IgD-negative memory B cell (primary cell): Measurements from ENCODE around the gene C19orf44. TPM values are rescaled to one million over a fixed set of nuclear protein-coding genes. Genes with fewer than 3 reads are reported as not detected.
"Not testable (repeated sequence)": the region's sequence is repeated elsewhere in the genome, so short reads cannot be mapped to it uniquely, and the experiment has no call there.

Experiments
- H3K27ac Mint-ChIP-seq, 3 donors: one replicate each; pipeline ENCODE4 v1.8.0; 2020 to 2022; ENCODE audit warnings: mild to moderate bottlenecking in 3 of 3, mixed read lengths in 3 of 3, moderate library complexity in 1 of 3
- H3K27me3 Mint-ChIP-seq: one replicate; pipeline ENCODE4 v1.8.0; 2021; ENCODE audit warnings: mixed read lengths
- H3K36me3 Mint-ChIP-seq: one replicate; pipeline ENCODE4 v1.8.0; 2020; ENCODE audit warnings: mild to moderate bottlenecking, mixed read lengths
- H3K4me1 Mint-ChIP-seq, 3 donors: one replicate each; pipeline ENCODE4 v1.8.0; 2020 to 2022; ENCODE audit warnings: mixed read lengths in 3 of 3, mild to moderate bottlenecking in 1 of 3
- H3K4me3 Mint-ChIP-seq, 4 donors: one replicate each; pipeline ENCODE4 v1.8.0; 2020 to 2022; ENCODE audit warnings: mild to moderate bottlenecking in 4 of 4, mixed read lengths in 4 of 4, moderate library complexity in 3 of 4
- H3K9me3 Mint-ChIP-seq, 3 donors: one replicate each; pipeline ENCODE4 v1.8.0; 2020 to 2021; ENCODE audit warnings: mixed read lengths in 3 of 3, mild to moderate bottlenecking in 1 of 3
- polyA plus RNA-seq: library from polyadenylated mRNA; unstranded; fragments of 300-500 nt; fragmentation: Illumina TruSeq; gene quantifications from one replicate; pipeline ENCODE4 v1.2.3, GENCODE V29; 2021

Gene C19orf44
- polyA plus RNA-seq, 1 donor from 2014 or later: 3.6 TPM

GRCh38 chr19:16530540-16531379 lies 34.6 kb downstream of the C19orf44 start:
- Mint-ChIP-seq H3K27me3 (no peaks in the 10 kb centered on the region), H3K36me3 (peaks cover 3% of the 10 kb centered on the region), H3K27ac (no peak overlapping the region), H3K9me3 (no peaks in the 10 kb centered on the region), H3K4me3 (no peak overlapping the region), H3K4me1 (peaks cover 0 to under 1% (median 0%) of the 10 kb centered on the region in 3 donors)

GRCh38 chr19:16531380-16531669 lies 35.1 kb downstream of the C19orf44 start:
- Mint-ChIP-seq H3K9me3 (no peaks in the 10 kb centered on the region), H3K27ac (peak overlapping the region in 1 of 3 donors; percentile 87), H3K27me3 (no peaks in the 10 kb centered on the region), H3K36me3 (peaks cover 3% of the 10 kb centered on the region), H3K4me1 (peaks cover 0 to 1% (median 0%) of the 10 kb centered on the region in 3 donors), H3K4me3 (no peak overlapping the region)

DNA sequence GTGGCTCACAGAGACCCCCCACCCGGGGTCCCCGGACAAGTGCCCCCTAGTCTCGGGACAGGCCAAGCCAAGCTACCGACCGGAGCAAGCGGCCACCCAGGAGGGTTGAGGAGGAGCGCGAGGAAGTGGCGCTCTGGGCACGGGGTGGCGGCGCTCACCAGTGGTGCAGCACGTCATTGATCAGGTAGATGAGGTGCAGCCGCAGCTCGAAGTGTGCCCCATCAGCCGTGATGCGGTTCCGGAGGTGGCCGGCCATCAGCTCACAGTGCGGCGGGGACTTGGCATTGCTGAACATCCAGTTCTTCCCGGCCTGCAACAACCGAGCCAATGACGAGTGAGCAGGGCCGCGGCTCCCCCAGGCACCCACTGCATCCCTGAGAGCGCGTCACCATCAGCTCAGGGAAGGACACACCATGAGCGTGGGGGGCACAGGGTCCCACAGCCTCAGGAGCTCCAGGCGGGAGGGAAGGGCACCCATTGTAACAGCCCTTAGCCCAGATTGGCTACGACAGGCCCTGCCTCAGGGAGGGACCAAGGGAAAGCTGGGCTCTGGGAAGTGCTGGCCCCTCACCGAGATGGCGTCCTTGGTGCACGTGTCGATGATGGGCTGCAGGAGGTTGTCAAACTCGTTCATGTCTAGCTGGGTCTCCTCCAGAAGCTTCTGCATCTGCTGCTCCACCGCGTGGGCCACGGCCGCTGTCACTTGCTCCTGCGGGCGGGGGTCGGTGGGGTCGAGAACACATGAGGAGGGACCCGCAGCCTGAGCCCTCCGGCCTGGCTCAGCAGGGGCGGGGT lies 36.4 kb downstream of the C19orf44 start:
- Mint-ChIP-seq H3K36me3 (peaks cover 3% of the 10 kb centered on the region), H3K4me1 (peaks cover 0 to 4% (median 4%) of the 10 kb centered on the region in 3 donors), H3K4me3 (no peak overlapping the region), H3K27ac (no peak overlapping the region), H3K27me3 (no peaks in the 10 kb centered on the region), H3K9me3 (no peaks in the 10 kb centered on the region)

DNA sequence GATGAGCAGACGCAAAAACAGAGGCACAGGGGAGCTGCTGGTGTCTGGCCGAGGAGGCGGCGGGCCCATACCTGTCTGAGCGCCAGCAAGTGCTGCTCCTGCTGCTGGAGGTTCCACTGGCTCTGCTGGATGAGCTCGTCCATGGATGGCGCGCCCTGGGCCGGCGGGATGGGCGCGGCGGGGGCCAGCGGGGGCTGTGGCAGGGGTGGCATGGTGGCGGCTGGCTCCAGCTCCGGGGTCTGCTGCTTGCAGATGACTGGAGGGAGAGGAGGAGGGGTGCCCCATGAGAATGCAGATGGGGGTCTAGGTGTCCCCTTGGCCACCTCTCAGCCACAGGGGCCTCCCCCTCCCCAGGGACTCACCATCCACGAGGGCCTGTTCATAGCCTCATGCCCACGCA lies 39.2 kb downstream of the C19orf44 start:
- peaks cover 6% of the 10 kb centered on the region for H3K36me3 Mint-ChIP-seq
- H3K4me3 Mint-ChIP-seq: no peak overlapping the region
- no peaks in the 10 kb centered on the region for H3K9me3 Mint-ChIP-seq
- H3K4me1 Mint-ChIP-seq: peaks cover 0 to 20% (median 15%) of the 10 kb centered on the region in 3 donors
- no peaks in the 10 kb centered on the region for H3K27me3 Mint-ChIP-seq
- H3K27ac Mint-ChIP-seq: peak overlapping the region in 1 of 3 donors; percentile 56

DNA sequence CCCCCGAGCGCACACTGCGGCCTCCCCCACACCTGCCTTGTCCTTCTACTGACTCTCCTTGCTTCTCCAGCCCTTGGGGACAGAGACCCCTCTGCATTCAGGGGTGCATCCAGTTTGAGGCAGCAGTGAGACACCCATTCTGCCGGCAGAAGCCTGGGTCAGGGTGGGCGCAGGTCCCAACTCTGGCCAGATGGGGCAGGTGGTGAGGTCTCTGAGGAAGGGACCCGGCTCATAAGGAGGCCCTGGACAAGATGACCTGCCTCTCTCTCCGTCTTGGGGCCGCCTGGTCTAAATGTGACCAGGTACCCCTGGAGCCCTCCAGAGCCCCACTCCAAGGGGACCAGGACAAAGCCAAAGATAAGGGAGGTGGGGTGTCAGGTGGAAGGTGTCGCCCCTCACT lies 39.9 kb downstream of the C19orf44 start:
- H3K9me3 Mint-ChIP-seq: no peaks in the 10 kb centered on the region
- no peaks in the 10 kb centered on the region for H3K27me3 Mint-ChIP-seq
- H3K36me3 Mint-ChIP-seq: peaks cover 6% of the 10 kb centered on the region
- H3K4me1 Mint-ChIP-seq: peaks cover 2 to 22% (median 18%) of the 10 kb centered on the region in 3 donors
- peak overlapping the region in 1 of 3 donors; percentile 56 for H3K27ac Mint-ChIP-seq
- H3K4me3 Mint-ChIP-seq: no peak overlapping the region

DNA sequence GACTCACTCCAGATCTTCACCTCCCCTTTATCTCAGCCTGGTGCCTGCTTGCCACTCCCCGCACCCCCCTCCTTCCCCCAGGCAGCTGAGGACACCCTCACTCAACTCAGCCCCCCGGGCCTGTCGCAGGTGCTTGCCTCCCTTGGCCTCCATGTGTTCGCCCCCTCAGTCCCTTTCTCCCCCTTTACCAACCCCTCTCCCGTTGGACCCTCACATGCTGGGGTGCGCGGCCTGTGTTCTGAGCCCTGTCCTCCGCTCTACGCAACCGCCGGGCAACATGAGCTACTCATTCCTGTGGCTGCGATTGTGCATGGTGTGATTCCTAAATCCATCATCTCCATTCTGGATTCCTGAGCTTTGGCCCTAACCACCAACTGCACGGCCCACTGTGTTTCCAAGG lies 40.9 kb downstream of the C19orf44 start:
- Mint-ChIP-seq H3K4me1 (peaks cover 9 to 28% (median 23%) of the 10 kb centered on the region in 3 donors), H3K36me3 (peaks cover 4% of the 10 kb centered on the region), H3K27ac (no peak overlapping the region), H3K9me3 (no peaks in the 10 kb centered on the region), H3K27me3 (no peaks in the 10 kb centered on the region), H3K4me3 (no peak overlapping the region)

GRCh38 chr19:16540948-16541347 lies 44.8 kb downstream of the C19orf44 start:
- H3K27me3 Mint-ChIP-seq: no peaks in the 10 kb centered on the region
- H3K9me3 Mint-ChIP-seq: no peaks in the 10 kb centered on the region
- peak overlapping the region in 2 of 3 donors; percentile 82 to 84 for H3K27ac Mint-ChIP-seq
- H3K36me3 Mint-ChIP-seq: peaks cover 4% of the 10 kb centered on the region
- H3K4me3 Mint-ChIP-seq: peak overlapping the region; percentile 80 to 95 (median 90)
- peaks cover 19 to 45% (median 44%) of the 10 kb centered on the region in 3 donors for H3K4me1 Mint-ChIP-seq

DNA sequence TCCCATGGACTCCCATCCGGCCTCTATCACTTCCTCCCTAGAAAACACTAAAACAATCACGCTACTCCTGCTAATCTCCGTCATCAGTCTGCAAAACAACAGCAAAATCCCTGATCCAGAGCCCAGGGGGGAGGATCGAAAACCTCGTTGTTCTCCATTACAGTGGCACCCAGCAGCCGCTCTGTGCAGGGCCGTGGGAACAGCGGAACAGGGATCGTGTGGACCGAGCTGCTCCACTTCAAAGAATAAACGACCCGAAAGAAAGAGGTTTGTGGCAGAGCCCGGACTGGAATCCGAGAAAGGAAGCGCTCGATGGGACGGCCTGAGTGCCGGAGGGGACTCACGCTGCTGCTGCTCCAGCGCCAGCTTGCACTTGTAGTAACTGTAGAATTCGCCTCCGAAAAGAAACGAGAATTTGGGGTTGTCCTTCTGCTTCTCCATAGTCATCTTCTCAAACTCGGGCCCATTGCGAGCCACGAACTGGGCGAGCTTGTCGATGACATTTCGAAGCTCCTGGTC lies 45.4 kb downstream of the C19orf44 start:
- Mint-ChIP-seq H3K36me3 (peaks cover 4% of the 10 kb centered on the region), H3K4me1 (peaks cover 19 to 46% (median 44%) of the 10 kb centered on the region in 3 donors), H3K9me3 (no peaks in the 10 kb centered on the region), H3K27me3 (no peaks in the 10 kb centered on the region), H3K4me3 (peak overlapping the region; percentile 80 to 95 (median 90)), H3K27ac (peak overlapping the region; percentile 76 to 84 (median 82))

- Mint-ChIP-seq H3K27ac (peak within 1 kb of the TSS; percentile 84 to 92 (median 90)), H3K27me3 (no peaks in the 10 kb centered on the region), H3K4me3 (peak within 1 kb of the TSS; percentile 80 to 95 (median 90)), H3K4me1 (peaks cover 19 to 45% (median 43%) of the 10 kb centered on the region in 3 donors), H3K36me3 (peaks cover 4% of the 10 kb centered on the region), H3K9me3 (no peaks in the 10 kb centered on the region)
Observed at GRCh38 chr19:16542045-16542909, 46.1 kb downstream of the C19orf44 start, which contains the start of gene CHERP. CHERP (minus strand) TSS chr19:16542437; CDS start chr19:16542378, 59 bp downstream.

DNA sequence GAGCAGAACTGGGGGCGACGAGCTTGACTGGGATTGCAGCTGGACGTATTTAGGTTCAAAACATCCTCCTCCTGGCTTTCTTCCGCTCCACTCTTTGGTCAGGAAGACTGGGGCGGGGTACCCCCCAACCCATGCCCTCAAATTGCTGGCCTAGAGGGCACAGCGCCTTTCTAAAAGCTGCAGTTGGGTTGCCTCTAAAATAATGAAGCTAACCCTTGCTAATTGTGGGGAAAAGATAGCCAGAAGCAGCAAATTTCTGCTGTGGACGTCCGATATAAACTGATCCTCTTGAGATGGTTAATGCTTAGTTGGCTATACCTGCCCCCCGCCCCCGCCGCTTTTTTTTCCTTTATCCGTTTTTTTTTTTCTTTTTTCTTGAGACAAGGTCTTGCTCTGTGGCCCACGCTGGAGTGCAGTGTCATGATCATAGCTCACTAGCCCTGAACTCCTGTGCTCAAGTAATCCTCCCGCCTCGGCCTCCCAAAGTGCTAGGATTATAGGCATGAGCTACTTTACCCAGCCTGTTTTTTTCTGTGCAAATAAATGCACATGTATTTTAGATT lies 46.8 kb downstream of the C19orf44 start:
- Mint-ChIP-seq H3K27ac (peak overlapping the region; percentile 84 to 92 (median 90)), H3K9me3 (no peaks in the 10 kb centered on the region), H3K4me1 (peaks cover 19 to 42% (median 37%) of the 10 kb centered on the region in 3 donors), H3K4me3 (peak overlapping the region; percentile 80 to 95 (median 90)), H3K36me3 (peaks cover 4% of the 10 kb centered on the region), H3K27me3 (no peaks in the 10 kb centered on the region)

DNA sequence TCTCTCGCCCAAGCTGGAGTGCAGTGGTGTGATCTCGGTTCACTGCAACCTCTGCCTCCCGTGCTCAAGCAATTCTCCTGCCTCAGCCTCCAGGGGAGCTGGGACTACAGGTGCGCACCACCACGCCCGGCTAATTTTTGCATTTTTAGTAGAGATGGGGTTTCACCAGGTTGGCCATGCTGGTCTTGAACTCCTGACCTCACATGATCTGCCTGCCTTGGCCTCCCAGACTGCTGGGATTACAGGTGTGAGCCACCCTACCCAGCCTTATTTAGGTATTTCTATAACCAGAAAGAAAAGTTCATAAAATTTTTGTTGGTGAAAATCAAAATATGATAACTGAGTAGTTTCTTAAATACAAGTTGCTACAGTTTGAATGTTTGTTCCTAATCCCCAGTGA lies 47.5 kb downstream of the C19orf44 start:
- Mint-ChIP-seq H3K4me1 (peaks cover 19 to 36% (median 32%) of the 10 kb centered on the region in 3 donors), H3K4me3 (peak overlapping the region; percentile 80 to 95 (median 90)), H3K27ac (peak overlapping the region in 2 of 3 donors; percentile 84 to 90)
- not testable (repeated sequence) for H3K36me3 Mint-ChIP-seq, H3K9me3 Mint-ChIP-seq, H3K27me3 Mint-ChIP-seq

DNA sequence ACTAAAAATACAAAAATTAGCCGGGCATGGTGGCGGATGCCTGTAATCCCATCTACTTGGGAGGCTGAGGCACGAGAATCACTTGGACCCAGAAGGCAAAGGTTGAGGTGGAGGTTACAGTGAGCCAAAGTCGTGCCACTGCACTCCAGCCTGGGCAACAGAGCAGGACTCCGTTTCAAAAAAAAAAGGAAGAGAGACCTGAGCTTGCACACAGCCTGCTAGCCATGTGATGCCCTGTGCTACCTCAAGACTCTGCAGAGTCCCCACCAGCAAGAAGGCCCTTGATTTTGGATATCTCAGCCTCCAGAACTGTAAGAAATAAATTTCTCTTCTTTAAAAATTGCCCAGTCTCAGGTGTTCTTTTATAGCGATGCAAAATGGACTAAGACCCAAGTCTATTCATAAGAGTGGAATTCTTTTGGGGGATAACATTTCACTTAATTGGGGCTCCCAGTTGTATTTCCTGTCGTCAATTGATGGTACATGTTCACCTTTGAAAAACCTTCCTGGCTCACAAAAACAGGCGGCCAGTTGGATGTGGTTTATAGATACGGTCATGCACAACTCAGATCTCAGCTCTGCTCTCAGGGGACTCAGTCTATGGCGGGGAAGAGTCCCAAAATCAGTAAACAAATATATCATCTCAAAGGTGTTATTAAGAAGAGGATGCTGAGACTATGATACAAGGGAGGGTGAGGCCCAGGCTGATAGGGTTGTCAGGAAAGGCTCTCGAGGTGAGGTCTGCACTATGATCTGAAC lies 48.5 kb downstream of the C19orf44 start:
- Mint-ChIP-seq H3K36me3 (peaks cover under 1% of the 10 kb centered on the region), H3K4me3 (peak overlapping the region; percentile 35 to 80 (median 54)), H3K9me3 (no peaks in the 10 kb centered on the region), H3K4me1 (peaks cover 19 to 34% (median 28%) of the 10 kb centered on the region in 3 donors), H3K27me3 (no peaks in the 10 kb centered on the region), H3K27ac (peak overlapping the region; percentile 57 to 90 (median 84))

GRCh38 chr19:16548956-16549355 lies 52.8 kb downstream of the C19orf44 start:
- H3K4me1 Mint-ChIP-seq: peaks cover 10 to 19% (median 11%) of the 10 kb centered on the region in 3 donors
- H3K4me3 Mint-ChIP-seq: no peak overlapping the region
- H3K27ac Mint-ChIP-seq: no peak overlapping the region
- H3K36me3 Mint-ChIP-seq: peaks cover 1% of the 10 kb centered on the region
- no peaks in the 10 kb centered on the region for H3K27me3 Mint-ChIP-seq
- no peaks in the 10 kb centered on the region for H3K9me3 Mint-ChIP-seq
